NCI-H82 treated with DMSO at 0.1 percent for 48 hours (cell line): ENCODE results near the gene VAV2.
A peak's percentile ranks its signal among the peaks of the same experiment; 100 is the strongest.

Experiments
- DNase-seq: peaks from one replicate; lab custom pipeline; 2025; ENCODE audit not compliant: unreplicated experiment; lab: John Stamatoyannopoulos, UW

The VAV2 gene

DNA sequence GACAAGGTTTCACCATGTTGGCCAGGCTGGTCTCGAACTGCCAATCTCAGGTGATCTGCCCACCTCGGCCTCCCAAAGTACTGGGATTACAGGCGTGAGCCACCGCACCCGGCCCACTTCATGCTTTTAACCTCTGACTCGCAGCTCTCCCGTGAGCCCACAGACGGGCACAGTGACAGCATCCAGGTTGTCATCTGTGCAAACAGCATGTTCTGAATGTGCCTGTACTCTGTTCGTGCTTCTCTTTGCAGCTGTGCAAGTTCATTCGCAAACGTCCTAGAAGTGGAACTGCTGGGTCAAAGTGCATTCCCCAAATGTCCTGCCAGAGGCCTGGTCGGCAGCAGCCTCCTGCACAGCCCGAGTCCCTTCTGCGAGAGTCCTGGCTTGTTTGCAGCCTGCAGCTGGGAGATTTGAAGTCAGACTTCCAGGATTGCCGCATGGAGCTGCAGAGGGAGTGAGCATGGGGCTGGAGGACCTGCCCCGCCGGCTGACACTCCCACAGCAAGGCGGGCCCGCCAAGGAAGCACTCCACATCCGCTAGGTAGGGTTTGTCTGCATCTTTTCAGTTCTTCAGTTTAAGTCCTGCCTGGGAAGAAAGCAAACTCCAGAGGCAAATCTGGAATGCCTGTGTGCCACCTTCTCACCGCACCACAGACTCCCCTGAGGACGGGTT lies 36.6 kb upstream of the VAV2 start:
- DNase-seq = no peak

- DNase-seq = no peak
These were observed 36.0 kb upstream of the VAV2 start for GRCh38 chr9:134028076-134028475.

- no peak for DNase-seq
These were observed 35.4 kb upstream of the VAV2 start for GRCh38 chr9:134027561-134027960.

DNA sequence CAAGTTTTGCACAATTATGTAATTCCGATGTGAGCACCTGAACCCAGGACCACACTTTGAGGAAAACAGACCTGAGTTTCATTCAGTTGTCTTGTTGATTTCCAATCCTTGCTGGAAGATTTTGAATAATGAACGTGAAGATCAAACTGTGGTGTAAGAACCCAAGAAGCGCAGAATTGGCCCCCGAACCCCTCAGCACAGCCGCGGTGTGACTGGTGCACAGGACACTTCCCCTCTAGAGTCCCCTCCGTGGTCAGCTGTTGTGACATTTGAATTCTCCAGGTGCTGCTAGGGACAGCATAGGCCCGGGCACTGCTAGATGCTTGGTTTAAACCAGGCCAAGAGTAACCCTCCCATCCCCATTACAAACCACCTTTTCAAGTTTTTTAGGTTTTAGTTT lies 34.9 kb upstream of the VAV2 start:
- DNase-seq = no peak

DNA sequence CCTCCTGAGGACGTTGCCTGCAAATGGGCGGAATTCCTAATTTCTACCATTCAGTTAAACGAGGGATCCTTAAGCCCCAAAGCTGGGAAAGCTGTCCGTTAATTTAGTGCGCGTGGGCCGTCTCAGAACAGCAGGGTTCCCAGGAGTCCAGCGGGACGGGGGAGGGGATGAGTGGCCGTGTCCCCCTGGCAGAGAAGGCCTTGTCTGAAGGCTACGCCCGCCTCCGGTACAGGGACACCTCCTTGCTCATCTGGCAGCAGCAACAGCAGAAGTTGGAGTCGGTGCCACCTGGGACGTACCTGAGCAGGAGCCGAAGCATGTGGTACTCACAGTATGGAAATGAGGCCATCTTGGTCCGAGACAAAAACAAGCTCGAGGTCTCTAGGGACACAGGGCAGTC lies 34.5 kb upstream of the VAV2 start:
- DNase-seq = no peak

GRCh38 chr9:134025606-134026541 lies 33.8 kb upstream of the VAV2 start:
- DNase-seq = no peak

GRCh38 chr9:134024828-134025605 lies 32.9 kb upstream of the VAV2 start, which contains the start of gene BRD3OS:
Gene BRD3OS (plus strand): TSS chr9:134025481. CDS start chr9:134026748, 1,267 bp downstream.
- peak; percentile 98 for DNase-seq

DNA sequence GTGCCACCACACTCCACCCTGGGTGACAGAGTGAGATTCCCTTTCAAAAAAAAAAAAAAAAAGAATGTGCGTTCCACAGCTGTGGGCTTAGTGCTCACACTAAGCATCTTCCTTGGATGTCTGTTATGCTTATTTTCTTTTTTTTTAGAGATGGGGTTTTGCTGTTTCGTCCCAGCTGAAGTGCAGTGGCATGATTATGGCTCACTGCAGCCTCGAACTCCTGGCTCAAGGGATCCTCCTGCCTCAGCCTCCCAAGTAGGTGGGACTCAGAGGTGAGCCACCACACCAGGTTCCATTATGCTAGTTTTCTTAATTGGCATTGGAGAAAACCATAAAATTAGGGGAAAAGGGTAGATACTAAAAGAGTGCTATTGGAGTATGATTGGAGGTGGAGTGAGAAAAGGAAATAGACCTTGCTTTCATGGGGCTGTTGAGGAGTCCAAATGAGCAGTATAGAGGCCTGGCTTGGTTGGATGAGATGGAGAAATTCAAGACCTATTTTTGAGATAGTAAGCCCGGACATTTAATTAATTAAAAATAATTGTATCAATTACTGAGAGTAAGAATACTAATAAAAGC lies 32.2 kb upstream of the VAV2 start:
- DNase-seq = no peak

DNA sequence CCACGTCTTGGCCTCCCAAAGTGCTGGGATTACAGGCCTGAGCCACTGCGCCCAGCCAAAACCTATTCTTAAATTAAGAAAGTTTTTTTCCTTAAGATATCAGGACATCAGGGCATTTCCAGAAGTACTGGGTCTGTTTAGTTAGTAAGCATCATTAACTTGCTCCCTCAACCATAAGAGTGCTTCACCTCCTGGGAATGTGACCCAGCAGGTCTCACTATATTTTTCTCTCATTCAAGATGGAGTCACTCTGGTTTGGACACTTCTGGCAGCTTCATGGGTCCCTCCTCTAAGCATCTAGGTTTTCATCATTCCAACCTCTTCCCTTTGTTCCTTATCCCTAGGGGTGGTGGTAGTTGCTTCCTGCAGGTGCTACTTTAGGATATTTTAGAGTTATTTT lies 22.8 kb upstream of the VAV2 start:
- no peak for DNase-seq

- no peak for DNase-seq
These were observed 19.3 kb upstream of the VAV2 start for GRCh38 chr9:134011401-134011800.

DNA sequence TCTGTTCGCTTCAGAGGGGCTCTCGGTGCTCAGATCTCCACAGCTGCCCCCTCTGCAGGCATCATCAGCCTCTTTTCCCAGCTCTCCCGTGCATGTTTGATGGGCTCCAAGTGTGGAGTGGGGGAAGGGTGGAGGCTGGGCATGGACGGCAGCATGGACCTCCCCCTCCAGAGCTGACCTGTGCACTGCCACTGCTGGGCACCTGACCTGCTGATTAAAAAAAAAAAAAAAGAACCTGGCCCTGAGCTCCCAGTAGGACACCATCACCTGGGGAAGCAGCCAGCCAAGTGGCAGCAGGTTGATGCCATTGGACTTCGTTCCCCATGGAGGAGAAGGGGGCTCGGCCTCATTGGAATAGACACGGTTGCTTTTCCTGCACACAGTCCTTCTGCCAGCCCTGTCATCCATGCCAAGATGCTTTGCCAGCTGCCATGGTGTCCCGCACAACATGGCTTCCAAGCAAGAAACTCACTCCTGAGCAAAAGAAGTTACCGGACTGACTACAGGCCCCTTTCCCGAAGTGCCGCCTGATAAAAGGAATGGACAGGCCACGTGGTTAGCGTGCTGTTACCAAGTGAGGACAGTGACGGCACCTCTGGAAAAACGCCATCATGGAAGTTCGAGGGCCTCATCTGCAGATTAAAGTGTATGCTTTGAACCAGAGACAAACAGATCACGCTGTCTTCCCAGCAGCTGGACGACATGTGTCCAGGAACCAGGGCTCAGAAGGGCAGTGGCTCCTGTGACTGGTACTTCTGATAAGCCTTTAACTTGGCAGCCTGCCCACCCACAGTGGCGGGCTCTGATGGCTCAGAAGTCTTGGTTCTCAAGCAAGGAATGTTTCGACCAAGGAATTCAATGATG lies 18.4 kb upstream of the VAV2 start:
- DNase-seq = no peak

DNA sequence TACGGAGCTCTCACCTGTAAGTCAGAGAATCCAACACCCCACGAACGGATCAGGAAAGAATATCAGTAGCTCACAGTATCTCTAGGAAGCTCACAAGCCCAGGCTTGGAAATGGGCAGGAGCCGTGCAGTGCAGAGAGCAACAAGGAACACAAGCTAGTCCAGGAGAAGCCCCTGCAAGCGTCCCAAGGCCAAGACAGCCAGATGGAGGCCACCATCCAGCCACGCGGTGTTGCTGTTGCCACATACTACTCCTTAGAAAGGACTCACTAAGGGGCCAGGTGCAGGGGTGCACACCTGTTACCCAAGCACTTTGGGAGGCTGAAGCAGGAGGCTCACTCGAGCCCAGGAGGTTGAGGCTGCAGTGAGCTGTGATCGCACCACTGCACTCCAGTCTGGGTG lies 15.4 kb upstream of the VAV2 start:
- no peak for DNase-seq

DNA sequence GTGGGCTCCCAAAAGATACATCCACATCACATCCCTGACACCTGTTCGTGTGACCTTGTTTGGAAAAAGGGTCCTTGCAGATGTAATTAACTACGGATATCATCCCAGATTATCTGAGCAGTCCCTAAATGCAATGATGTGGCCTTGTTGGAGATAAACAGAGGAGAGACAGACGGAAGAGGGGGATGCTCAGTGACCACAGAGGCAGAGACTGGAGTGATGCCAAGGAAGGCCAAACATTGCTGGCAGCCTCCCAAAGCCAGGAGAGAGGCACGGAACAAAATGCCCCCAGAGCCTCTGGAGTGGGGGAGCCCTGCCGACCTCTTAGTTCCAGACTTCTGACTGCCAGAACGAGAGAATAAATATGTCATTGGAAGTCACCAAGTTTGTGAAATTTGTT lies 15.0 kb upstream of the VAV2 start:
- peak; percentile 51 for DNase-seq

DNA sequence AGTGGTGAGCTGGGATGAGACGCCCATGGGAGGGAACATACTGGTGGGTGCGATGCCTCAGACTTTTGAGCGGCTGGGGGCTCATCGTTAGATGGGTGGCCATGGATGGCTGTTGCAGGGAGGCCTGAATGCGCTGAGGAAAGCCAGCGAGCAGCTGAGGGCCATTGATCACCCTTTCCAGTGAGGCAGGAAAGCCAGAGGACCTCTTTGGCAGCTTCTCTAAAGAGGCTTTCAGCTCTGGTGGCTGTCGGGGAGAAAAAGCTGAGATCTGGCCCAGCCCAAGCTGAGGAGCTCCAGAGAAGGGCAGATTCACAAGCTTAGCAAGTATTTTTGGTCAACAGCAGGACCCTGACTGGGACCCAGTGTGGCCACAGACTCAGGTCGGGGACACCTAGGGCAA lies 13.3 kb upstream of the VAV2 start:
- DNase-seq = no peak

GRCh38 chr9:134004881-134005280 lies 12.8 kb upstream of the VAV2 start:
- DNase-seq = no peak

DNA sequence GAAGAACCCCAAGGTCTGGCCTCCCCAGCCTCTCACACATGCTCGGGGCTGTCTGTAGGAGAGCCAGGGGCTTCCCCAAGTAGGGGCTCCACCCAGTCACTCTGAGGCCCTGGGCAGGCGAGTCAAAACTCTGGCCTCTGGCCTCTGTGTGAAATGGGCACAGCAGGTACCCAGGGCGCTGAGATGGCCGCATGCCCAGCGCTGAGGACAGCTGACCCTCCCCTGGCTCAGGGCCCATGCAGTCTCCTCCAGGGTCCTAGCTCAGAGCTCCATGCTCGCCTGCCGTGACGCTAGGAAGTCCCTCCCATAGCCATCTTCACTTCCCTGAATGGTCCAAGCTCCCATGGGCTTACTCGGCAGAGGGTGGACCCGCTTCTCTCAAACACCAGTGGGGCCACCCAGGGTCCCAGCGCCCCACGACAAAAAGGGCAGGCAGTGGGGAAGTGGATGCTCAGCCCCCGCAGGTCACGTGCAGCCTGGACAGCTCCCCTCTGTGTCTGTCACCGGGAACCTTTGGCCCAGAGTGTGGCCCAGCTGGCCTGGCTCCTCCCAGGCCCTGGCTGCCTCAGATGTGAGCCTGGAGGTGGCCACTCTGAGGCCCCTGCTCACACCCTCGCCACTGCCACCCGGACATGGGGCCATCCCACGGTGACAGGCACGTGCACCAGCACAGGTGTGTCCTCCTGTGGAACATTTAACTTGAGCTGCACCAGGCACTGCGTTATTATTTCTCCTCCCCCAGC lies 12.2 kb upstream of the VAV2 start:
- no peak for DNase-seq

GRCh38 chr9:134003237-134003636 lies 11.1 kb upstream of the VAV2 start:
- DNase-seq = no peak

DNA sequence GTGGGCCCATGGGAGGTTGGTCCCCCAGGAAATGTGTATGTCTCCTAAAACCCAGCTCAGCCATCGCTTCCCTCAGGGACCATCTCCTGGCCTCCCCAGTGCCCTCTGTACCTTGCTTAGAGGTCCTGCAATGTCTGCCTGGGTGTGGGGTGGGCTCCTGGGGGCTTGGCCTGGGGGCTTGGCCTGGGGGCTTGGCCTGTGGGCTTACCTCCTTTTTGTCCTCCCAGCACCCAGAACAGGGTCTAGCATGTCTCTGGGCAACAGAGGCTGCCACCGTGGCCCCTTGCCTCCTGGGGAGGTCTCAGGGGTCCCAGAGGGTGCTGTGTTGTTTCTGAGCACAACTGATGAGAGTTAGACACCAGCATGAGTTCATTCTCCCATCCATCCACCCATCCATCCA lies 10.7 kb upstream of the VAV2 start:
- DNase-seq = no peak

- DNase-seq = no peak
These were observed 7.7 kb upstream of the VAV2 start for GRCh38 chr9:133999851-134000265.
